Measurements from ENCODE around the gene ARID1B. TPM values are rescaled to one million over a fixed set of nuclear protein-coding genes. Genes with fewer than 3 reads are reported as not detected.

The ARID1B gene
- total and polyA plus RNA-seq, 9 of the 15 experiments (the other 6 are each of a cell fraction or from before 2014, with no cell fraction given), result 12.5 to 50.5 (median 25.8) TPM

- intact Hi-C loops (cut with micrococcal nuclease), result no loop called here
- no peak overlapping the region for H3K9ac ChIP-seq (ENCODE audit: insufficient read depth in 1 of 2, low read depth in 2 of 2, low read length in 2 of 2)
- no peak for DNase-seq (ENCODE audit: extremely low read depth in 1 of 4, low spot score in 3 of 4)
Measured at GRCh38 chr6:157236040-157236725, 459.0 kb downstream of the ARID1B start.

GRCh38 chr6:157238346-157238745 lies 461.2 kb downstream of the ARID1B start:
- no peak for FAIRE-seq
- Histone ChIP-seq H4K20me1 (replicated peaks; ENCODE audit: control insufficient read depth, insufficient read depth, low read length) (no peaks in the 10 kb centered on the region), H3K9me1 (ENCODE audit: control insufficient read depth, insufficient read depth, low read length) (no peaks in the 10 kb centered on the region), H3K4me3 (no peak overlapping the region), H3K27ac (ENCODE audit: extremely low read depth, low read depth, low read length) (no peak overlapping the region), H3K9ac (ENCODE audit: insufficient read depth in 1 of 2, low read depth in 2 of 2, low read length in 2 of 2) (no peak overlapping the region), H3K4me2 (ENCODE audit: insufficient read depth, low read length) (no peak overlapping the region), H3K9me3 (replicated peaks; ENCODE audit: control insufficient read depth, insufficient read depth, low read depth, low read length) (no peaks in the 10 kb centered on the region), H3K36me3 (ENCODE audit: control insufficient read depth, insufficient read depth, low read length) (no peaks in the 10 kb centered on the region), H3K27me3 (ENCODE audit: control insufficient read depth in 2 of 2, insufficient read depth in 2 of 2, low read length in 2 of 2) (no peaks in the 10 kb centered on the region), H3K4me1 (replicated peaks in 1 of 2; ENCODE audit: control insufficient read depth in 2 of 2, insufficient read depth in 2 of 2, low read length in 2 of 2) (peaks cover 16 to 40% of the 10 kb centered on the region in 2 experiments), H2AFZ (ENCODE audit: low read depth, low read length) (no peak overlapping the region), H3K79me2 (ENCODE audit: control insufficient read depth, insufficient read depth, low read length) (no peaks in the 10 kb centered on the region)
- ATAC-seq, result no peak
- 69% methylated on average over 2 of the region's 2 CpGs for WGBS (ENCODE audit: insufficient coverage, low coverage, missing lambda C conversion rate)
- intact Hi-C loops (cut with micrococcal nuclease) (no loop called here), in situ Hi-C loops (cut with MboI) (no loop called here)
- CTCF ChIA-PET (ENCODE audit: low intra/inter-chr PET ratio), result no interaction called here
- DNase-seq (ENCODE audit: extremely low read depth in 1 of 4, low spot score in 3 of 4), result no peak
- POLR2A ChIA-PET, result no interaction called here
- TF ChIP-seq HSF4 (CRISPR knock-in tag; IDR thresholded peaks at IDR 0.05; ENCODE audit: borderline replicate concordance) (no peak), OTX1 (CRISPR knock-in tag; IDR thresholded peaks at IDR 0.05) (0 out of 2 replicates have a peak, but pooled peaks have one; percentile 39)
- BruUV-seq (replicated peaks), result no TSS peak

More at GRCh38 chr6:157236040-157236725, 459.0 kb downstream of the ARID1B start:
- Histone ChIP-seq H3K36me3 (ENCODE audit: control insufficient read depth, insufficient read depth, low read length) (no peaks in the 10 kb centered on the region), H4K20me1 (replicated peaks; ENCODE audit: control insufficient read depth, insufficient read depth, low read length) (no peaks in the 10 kb centered on the region), H3K4me2 (ENCODE audit: insufficient read depth, low read length) (no peak overlapping the region), H3K27me3 (ENCODE audit: control insufficient read depth in 2 of 2, insufficient read depth in 2 of 2, low read length in 2 of 2) (no peaks in the 10 kb centered on the region), H2AFZ (ENCODE audit: low read depth, low read length) (no peak overlapping the region), H3K4me1 (replicated peaks in 1 of 2; ENCODE audit: control insufficient read depth in 2 of 2, insufficient read depth in 2 of 2, low read length in 2 of 2) (peaks cover 16 to 44% of the 10 kb centered on the region in 2 experiments), H3K9me1 (ENCODE audit: control insufficient read depth, insufficient read depth, low read length) (no peaks in the 10 kb centered on the region), H3K4me3 (no peak overlapping the region), H3K27ac (ENCODE audit: extremely low read depth, low read depth, low read length) (no peak overlapping the region), H3K9me3 (replicated peaks; ENCODE audit: control insufficient read depth, insufficient read depth, low read depth, low read length) (no peaks in the 10 kb centered on the region), H3K79me2 (ENCODE audit: control insufficient read depth, insufficient read depth, low read length) (no peaks in the 10 kb centered on the region)
- CTCF ChIA-PET (ENCODE audit: low intra/inter-chr PET ratio), result no interaction called here
- POLR2A ChIA-PET, result interaction anchor here (0.6 kb wide), 1 partner anchor 18 kb away, joined by 3 read pairs; no protein-coding TSS in a partner anchor
- in situ Hi-C loops (cut with MboI), result no loop called here
- 85% methylated on average over 4 of the region's 76 CpGs for WGBS (ENCODE audit: insufficient coverage, low coverage, missing lambda C conversion rate)
- ATAC-seq, result no peak
- no TSS peak for BruUV-seq (replicated peaks)
- peak; percentile 5; the same call in 1 of the 2 replicates for TF ChIP-seq HNRNPL (IDR thresholded peaks at IDR 0.05; ENCODE audit: low read depth, low read length)
- TF ChIP-seq ZNF282 (CRISPR knock-in tag; IDR thresholded peaks at IDR 0.05), result no peak
- FAIRE-seq, result no peak
